GM23338 (cell line): ENCODE results near the gene TPH2.

Experiments used
- CREB1 ChIP-seq: fragments of 250-450 bp; sonication (Bioruptor Pico); IDR thresholded peaks from 2 replicates; pipeline ENCODE4 v1.5.0; 2020; ENCODE audit warnings: low read depth, mild to moderate bottlenecking, moderate library complexity
- EZH2 ChIP-seq: fragments of 200-600 bp; sonication (generic); IDR thresholded peaks from one replicate; pipeline ENCODE4 v1.8.0; 2017; ENCODE audit warnings: antibody characterized with exemption, mild to moderate bottlenecking, low read depth; ENCODE audit not compliant: unreplicated experiment
- EZH2phosphoT487 ChIP-seq: fragments of 200-600 bp; sonication (generic); IDR thresholded peaks from one replicate; pipeline ENCODE4 v1.8.1; 2018; ENCODE audit warnings: antibody characterized with exemption; ENCODE audit not compliant: unreplicated experiment
- JUNB ChIP-seq: IDR thresholded peaks from one replicate; pipeline ENCODE4 v1.6.1; 2016; ENCODE audit warnings: antibody characterized with exemption; ENCODE audit not compliant: unreplicated experiment
- NANOG ChIP-seq: IDR thresholded peaks from 2 replicates; pipeline ENCODE4 v1.6.1; 2016; ENCODE audit warnings: antibody characterized with exemption, borderline replicate concordance
- POLR2AphosphoS5 ChIP-seq: IDR thresholded peaks from 2 replicates; pipeline ENCODE4 v1.6.1; 2016; ENCODE audit warnings: antibody characterized with exemption, low read depth
- STAT1 ChIP-seq: IDR thresholded peaks from one replicate; pipeline ENCODE4 v1.6.1; 2016; ENCODE audit warnings: antibody characterized with exemption; ENCODE audit not compliant: unreplicated experiment
- ZNF114 ChIP-seq: fragments of 250-450 bp; sonication (Bioruptor Pico); IDR thresholded peaks from 2 replicates; pipeline ENCODE4 v1.5.0; 2020; ENCODE audit warnings: mild to moderate bottlenecking, moderate library complexity
- ZNF331 ChIP-seq: fragments of 250-450 bp; sonication (Bioruptor Pico); IDR thresholded peaks from 2 replicates; pipeline ENCODE4 v1.5.0; 2020; ENCODE audit warnings: low read depth, mild to moderate bottlenecking, moderate library complexity
- TF ChIP-seq, protein P1 (sequence below), 2 experiments: fragments of 200-600 bp in 1 of 2; sonication (generic) in 1 of 2; conservative IDR thresholded peaks; 2 replicates each; pipeline versions ENCODE4 v1.5.1 to v1.6.1; 2016 to 2017; ENCODE audit warnings: antibody characterized with exemption in 2 of 2, low read depth in 2 of 2, mild to moderate bottlenecking in 2 of 2, moderate library complexity in 1 of 2
- TF ChIP-seq, protein P2 (sequence below): IDR thresholded peaks from one replicate; pipeline ENCODE4 v1.6.1; 2018; ENCODE audit warnings: antibody characterized with exemption; ENCODE audit not compliant: unreplicated experiment
- TF ChIP-seq, protein P3 (sequence below): fragments of 250-450 bp; sonication (Bioruptor Pico); IDR thresholded peaks from 2 replicates; pipeline ENCODE4 v1.5.0; 2020; ENCODE audit warnings: mild to moderate bottlenecking, moderate library complexity
- TF ChIP-seq, protein P4 (sequence below): IDR thresholded peaks from 2 replicates; pipeline ENCODE4 v1.6.1; 2016; ENCODE audit warnings: antibody characterized with exemption

DNA sequence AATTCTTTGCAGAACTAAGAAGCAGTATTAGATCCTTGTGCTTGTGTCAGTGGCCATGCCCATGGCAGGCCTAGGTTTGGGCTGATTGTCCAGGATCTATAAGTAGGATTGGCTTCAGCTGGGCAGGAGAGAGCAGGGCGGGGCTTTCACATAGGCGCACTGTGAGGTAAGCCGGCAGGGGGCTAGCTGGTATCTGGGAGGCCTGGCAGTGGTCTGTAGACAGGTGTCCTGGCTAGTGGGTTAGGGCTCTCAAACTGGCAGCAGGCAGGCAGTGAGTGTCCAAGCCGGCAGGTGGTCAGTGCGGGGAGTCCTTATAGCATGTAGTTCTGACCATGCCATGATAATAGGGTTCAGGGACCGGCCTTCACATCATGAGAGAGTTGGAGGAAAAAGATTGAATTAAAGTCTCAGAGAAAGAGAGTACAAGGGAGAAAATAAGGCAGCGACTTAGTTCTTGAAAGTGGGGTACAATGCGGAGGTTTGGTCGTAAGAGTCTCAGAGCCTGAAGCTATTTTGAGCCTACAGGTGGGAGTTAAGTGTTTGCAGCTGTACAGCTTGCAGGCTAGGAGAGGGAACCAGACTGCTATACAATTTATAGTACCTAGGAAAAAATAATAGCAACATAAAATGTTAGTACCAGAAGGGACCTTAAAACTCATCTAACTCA is 137.4 kb downstream of the TPH2 start:
- TF ChIP-seq EZH2phosphoT487 (no peak), CREB1 (CRISPR knock-in tag) (no peak), EZH2 (no peak), POLR2AphosphoS5 (no peak), ZNF114 (CRISPR knock-in tag) (no peak), ZNF331 (no peak), JUNB (no peak), STAT1 (no peak), NANOG (no peak)
- TF ChIP-seq, protein P1, sequence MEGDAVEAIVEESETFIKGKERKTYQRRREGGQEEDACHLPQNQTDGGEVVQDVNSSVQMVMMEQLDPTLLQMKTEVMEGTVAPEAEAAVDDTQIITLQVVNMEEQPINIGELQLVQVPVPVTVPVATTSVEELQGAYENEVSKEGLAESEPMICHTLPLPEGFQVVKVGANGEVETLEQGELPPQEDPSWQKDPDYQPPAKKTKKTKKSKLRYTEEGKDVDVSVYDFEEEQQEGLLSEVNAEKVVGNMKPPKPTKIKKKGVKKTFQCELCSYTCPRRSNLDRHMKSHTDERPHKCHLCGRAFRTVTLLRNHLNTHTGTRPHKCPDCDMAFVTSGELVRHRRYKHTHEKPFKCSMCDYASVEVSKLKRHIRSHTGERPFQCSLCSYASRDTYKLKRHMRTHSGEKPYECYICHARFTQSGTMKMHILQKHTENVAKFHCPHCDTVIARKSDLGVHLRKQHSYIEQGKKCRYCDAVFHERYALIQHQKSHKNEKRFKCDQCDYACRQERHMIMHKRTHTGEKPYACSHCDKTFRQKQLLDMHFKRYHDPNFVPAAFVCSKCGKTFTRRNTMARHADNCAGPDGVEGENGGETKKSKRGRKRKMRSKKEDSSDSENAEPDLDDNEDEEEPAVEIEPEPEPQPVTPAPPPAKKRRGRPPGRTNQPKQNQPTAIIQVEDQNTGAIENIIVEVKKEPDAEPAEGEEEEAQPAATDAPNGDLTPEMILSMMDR (conservative IDR thresholded peaks at IDR 0.05; ENCODE audit: low read depth in 2 of 2) = no peak
- TF ChIP-seq, protein P2, sequence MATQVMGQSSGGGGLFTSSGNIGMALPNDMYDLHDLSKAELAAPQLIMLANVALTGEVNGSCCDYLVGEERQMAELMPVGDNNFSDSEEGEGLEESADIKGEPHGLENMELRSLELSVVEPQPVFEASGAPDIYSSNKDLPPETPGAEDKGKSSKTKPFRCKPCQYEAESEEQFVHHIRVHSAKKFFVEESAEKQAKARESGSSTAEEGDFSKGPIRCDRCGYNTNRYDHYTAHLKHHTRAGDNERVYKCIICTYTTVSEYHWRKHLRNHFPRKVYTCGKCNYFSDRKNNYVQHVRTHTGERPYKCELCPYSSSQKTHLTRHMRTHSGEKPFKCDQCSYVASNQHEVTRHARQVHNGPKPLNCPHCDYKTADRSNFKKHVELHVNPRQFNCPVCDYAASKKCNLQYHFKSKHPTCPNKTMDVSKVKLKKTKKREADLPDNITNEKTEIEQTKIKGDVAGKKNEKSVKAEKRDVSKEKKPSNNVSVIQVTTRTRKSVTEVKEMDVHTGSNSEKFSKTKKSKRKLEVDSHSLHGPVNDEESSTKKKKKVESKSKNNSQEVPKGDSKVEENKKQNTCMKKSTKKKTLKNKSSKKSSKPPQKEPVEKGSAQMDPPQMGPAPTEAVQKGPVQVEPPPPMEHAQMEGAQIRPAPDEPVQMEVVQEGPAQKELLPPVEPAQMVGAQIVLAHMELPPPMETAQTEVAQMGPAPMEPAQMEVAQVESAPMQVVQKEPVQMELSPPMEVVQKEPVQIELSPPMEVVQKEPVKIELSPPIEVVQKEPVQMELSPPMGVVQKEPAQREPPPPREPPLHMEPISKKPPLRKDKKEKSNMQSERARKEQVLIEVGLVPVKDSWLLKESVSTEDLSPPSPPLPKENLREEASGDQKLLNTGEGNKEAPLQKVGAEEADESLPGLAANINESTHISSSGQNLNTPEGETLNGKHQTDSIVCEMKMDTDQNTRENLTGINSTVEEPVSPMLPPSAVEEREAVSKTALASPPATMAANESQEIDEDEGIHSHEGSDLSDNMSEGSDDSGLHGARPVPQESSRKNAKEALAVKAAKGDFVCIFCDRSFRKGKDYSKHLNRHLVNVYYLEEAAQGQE = no peak
- TF ChIP-seq, protein P3, sequence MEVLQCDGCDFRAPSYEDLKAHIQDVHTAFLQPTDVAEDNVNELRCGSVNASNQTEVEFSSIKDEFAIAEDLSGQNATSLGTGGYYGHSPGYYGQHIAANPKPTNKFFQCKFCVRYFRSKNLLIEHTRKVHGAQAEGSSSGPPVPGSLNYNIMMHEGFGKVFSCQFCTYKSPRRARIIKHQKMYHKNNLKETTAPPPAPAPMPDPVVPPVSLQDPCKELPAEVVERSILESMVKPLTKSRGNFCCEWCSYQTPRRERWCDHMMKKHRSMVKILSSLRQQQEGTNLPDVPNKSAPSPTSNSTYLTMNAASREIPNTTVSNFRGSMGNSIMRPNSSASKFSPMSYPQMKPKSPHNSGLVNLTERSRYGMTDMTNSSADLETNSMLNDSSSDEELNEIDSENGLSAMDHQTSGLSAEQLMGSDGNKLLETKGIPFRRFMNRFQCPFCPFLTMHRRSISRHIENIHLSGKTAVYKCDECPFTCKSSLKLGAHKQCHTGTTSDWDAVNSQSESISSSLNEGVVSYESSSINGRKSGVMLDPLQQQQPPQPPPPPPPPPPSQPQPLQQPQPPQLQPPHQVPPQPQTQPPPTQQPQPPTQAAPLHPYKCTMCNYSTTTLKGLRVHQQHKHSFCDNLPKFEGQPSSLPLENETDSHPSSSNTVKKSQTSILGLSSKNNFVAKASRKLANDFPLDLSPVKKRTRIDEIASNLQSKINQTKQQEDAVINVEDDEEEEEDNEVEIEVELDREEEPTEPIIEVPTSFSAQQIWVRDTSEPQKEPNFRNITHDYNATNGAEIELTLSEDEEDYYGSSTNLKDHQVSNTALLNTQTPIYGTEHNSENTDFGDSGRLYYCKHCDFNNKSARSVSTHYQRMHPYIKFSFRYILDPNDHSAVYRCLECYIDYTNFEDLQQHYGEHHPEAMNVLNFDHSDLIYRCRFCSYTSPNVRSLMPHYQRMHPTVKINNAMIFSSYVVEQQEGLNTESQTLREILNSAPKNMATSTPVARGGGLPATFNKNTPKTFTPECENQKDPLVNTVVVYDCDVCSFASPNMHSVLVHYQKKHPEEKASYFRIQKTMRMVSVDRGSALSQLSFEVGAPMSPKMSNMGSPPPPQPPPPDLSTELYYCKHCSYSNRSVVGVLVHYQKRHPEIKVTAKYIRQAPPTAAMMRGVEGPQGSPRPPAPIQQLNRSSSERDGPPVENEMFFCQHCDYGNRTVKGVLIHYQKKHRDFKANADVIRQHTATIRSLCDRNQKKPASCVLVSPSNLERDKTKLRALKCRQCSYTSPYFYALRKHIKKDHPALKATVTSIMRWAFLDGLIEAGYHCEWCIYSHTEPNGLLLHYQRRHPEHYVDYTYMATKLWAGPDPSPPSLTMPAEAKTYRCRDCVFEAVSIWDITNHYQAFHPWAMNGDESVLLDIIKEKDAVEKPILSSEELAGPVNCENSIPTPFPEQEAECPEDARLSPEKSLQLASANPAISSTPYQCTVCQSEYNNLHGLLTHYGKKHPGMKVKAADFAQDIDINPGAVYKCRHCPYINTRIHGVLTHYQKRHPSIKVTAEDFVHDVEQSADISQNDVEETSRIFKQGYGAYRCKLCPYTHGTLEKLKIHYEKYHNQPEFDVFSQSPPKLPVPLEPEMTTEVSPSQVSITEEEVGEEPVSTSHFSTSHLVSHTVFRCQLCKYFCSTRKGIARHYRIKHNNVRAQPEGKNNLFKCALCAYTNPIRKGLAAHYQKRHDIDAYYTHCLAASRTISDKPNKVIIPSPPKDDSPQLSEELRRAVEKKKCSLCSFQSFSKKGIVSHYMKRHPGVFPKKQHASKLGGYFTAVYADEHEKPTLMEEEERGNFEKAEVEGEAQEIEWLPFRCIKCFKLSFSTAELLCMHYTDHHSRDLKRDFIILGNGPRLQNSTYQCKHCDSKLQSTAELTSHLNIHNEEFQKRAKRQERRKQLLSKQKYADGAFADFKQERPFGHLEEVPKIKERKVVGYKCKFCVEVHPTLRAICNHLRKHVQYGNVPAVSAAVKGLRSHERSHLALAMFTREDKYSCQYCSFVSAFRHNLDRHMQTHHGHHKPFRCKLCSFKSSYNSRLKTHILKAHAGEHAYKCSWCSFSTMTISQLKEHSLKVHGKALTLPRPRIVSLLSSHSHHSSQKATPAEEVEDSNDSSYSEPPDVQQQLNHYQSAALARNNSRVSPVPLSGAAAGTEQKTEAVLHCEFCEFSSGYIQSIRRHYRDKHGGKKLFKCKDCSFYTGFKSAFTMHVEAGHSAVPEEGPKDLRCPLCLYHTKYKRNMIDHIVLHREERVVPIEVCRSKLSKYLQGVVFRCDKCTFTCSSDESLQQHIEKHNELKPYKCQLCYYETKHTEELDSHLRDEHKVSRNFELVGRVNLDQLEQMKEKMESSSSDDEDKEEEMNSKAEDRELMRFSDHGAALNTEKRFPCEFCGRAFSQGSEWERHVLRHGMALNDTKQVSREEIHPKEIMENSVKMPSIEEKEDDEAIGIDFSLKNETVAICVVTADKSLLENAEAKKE (CRISPR knock-in tag) = no peak
- TF ChIP-seq, protein P4, sequence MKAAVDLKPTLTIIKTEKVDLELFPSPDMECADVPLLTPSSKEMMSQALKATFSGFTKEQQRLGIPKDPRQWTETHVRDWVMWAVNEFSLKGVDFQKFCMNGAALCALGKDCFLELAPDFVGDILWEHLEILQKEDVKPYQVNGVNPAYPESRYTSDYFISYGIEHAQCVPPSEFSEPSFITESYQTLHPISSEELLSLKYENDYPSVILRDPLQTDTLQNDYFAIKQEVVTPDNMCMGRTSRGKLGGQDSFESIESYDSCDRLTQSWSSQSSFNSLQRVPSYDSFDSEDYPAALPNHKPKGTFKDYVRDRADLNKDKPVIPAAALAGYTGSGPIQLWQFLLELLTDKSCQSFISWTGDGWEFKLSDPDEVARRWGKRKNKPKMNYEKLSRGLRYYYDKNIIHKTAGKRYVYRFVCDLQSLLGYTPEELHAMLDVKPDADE = no peak
